ENCODE results near the gene S100PBP.

DNA sequence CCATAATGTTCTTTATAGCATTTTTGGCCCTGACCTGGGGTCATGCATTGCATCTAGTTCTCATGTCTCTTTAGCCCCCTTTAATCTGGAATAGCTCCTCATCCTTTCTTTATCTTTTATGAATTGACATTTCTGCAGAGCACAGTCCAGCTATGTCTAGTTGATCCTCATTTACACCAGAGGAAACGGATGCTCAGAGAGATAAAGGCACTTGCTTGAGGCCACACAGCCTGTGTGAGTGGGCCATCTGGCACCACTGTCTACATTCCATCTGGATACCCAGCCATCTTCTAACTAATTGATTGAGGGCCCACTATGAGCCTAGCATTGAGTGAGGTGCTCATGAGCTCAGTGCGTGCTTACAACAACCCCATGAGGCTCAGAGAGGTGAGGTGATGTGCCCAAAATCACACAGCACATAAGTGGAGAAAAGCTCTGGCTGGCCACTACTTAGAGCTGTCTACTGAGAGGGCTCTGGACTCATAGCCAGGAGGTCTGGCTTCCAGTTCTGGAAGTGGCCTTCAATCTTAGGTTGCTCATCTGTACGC lies 72.4 kb downstream of the S100PBP start:
- TF ChIP-seq CTCF (IDR thresholded peaks at IDR 0.05): no peak
- no peak for TF ChIP-seq POLR2AphosphoS5 (IDR thresholded peaks at IDR 0.05)

All from breast epithelium (tissue), 3 donors.